IMR-90 (cell line): ENCODE measurements around the gene EVI2A. TPM values are rescaled to one million over a fixed set of nuclear protein-coding genes. Genes with fewer than 3 reads are reported as not detected.

Experiments
- ATAC-seq: fragments of 200-7000 bp; cut with Tn5 transposase; 2 replicates; pipeline ENCODE4 v1.9.1; 2020; ENCODE audit warnings: low read depth, mild to moderate bottlenecking, moderate library complexity
- BruUV-seq: library from RNA; stranded (reverse); fragments of 400-500 nt; replicated peaks from 2 replicates; lab custom pipeline; 2021; lab: Mats Ljungman, UMichigan
- CTCF ChIA-PET: fragments of 300-600 bp; formaldehyde crosslinking; extraction: SDS; loops from one replicate; lab custom pipeline; 2021; ENCODE audit warnings: antibody characterized with exemption; lab: Yijun Ruan, JAX
- POLR2A ChIA-PET: fragments of 300-600 bp; sonication (Branson Sonifier 250); formaldehyde crosslinking; loops from one replicate; lab custom pipeline; 2022; ENCODE audit warnings: antibody characterized with exemption; ENCODE audit not compliant: unreplicated experiment; lab: Charles Lee
- DNase-seq: peaks from one replicate; pipeline ENCODE4 v3.0.0; 2013
- H2AFZ ChIP-seq: replicated peaks from 2 replicates; pipeline ENCODE3; 2013; ENCODE audit warnings: low read length, mild to moderate bottlenecking; ENCODE audit not compliant: poor library complexity
- H2AK5ac ChIP-seq: 2 replicates; pipeline ENCODE4 v1.6.1; 2013; ENCODE audit warnings: low read depth, low read length, inconsistent platforms
- H2AK9ac ChIP-seq: replicated peaks from 2 replicates; pipeline ENCODE3; 2013; ENCODE audit warnings: mild to moderate bottlenecking, low read depth, low read length, moderate library complexity; ENCODE audit not compliant: poor library complexity
- H2BK120ac ChIP-seq: 2 replicates; pipeline ENCODE4 v1.6.1; 2013; ENCODE audit warnings: low read depth, low read length, inconsistent platforms
- H2BK15ac ChIP-seq: 3 replicates; pipeline ENCODE4 v1.6.1; 2013; ENCODE audit warnings: low read depth, low read length, inconsistent platforms
- H2BK20ac ChIP-seq: 2 replicates; pipeline ENCODE4 v1.6.1; 2013; ENCODE audit warnings: low read depth, mild to moderate bottlenecking, inconsistent platforms, low read length, moderate library complexity
- H2BK5ac ChIP-seq: 2 replicates; pipeline ENCODE4 v1.6.1; 2013; ENCODE audit warnings: mild to moderate bottlenecking, low read depth, low read length, inconsistent platforms; ENCODE audit not compliant: poor library complexity, severe bottlenecking
- H3K14ac ChIP-seq: replicated peaks from 2 replicates; pipeline ENCODE4 v1.6.1; 2013; ENCODE audit warnings: low read depth, low read length, inconsistent platforms
- H3K18ac ChIP-seq: 2 replicates; pipeline ENCODE4 v1.6.1; 2013; ENCODE audit warnings: low read depth, low read length, control low read depth
- H3K23ac ChIP-seq: 2 replicates; pipeline ENCODE4 v1.6.1; 2013; ENCODE audit warnings: low read depth, low read length, inconsistent platforms
- H3K27ac ChIP-seq: 2 replicates; pipeline ENCODE4 v1.5.1; 2013; ENCODE audit warnings: mild to moderate bottlenecking, control low read depth, low read length; ENCODE audit not compliant: insufficient read depth
- H3K27me3 ChIP-seq: 2 replicates; pipeline ENCODE4 v1.6.1; 2013; ENCODE audit warnings: low read length; ENCODE audit not compliant: control insufficient read depth, insufficient read depth
- H3K36me3 ChIP-seq: 2 replicates; pipeline ENCODE4 v1.6.1; 2013; ENCODE audit warnings: low read length, mixed read lengths; ENCODE audit not compliant: control insufficient read depth, insufficient read depth
- H3K4ac ChIP-seq: 2 replicates; pipeline ENCODE4 v1.6.1; 2013; ENCODE audit warnings: low read depth, low read length, inconsistent platforms
- H3K4me1 ChIP-seq: 2 replicates; pipeline ENCODE4 v1.6.1; 2013; ENCODE audit warnings: low read length, mixed read lengths; ENCODE audit not compliant: control insufficient read depth, insufficient read depth
- H3K4me2 ChIP-seq: 2 replicates; pipeline ENCODE4 v1.6.1; 2013; ENCODE audit warnings: low read depth, mild to moderate bottlenecking, control low read depth, low read length, moderate library complexity
- H3K4me3 ChIP-seq: 2 replicates; pipeline ENCODE4 v1.5.1; 2013; ENCODE audit warnings: low read depth, mild to moderate bottlenecking, control low read depth, low read length, moderate library complexity; ENCODE audit not compliant: insufficient read depth
- H3K56ac ChIP-seq: 2 replicates; pipeline ENCODE4 v1.6.1; 2013; ENCODE audit warnings: low read length, inconsistent platforms; ENCODE audit not compliant: insufficient read depth; ENCODE audit errors: extremely low read depth
- H3K79me1 ChIP-seq, 2 experiments: 2 replicates each; pipeline ENCODE4 v1.6.1; 2013; ENCODE audit warnings: low read length in 2 of 2, inconsistent platforms in 1 of 2, low read depth in 1 of 2
- H3K9ac ChIP-seq: 2 replicates; pipeline ENCODE4 v1.6.1; 2013; ENCODE audit warnings: low read depth, low read length, control low read depth
- H3K9me1 ChIP-seq: 2 replicates; pipeline ENCODE4 v1.6.1; 2013; ENCODE audit warnings: low read length, inconsistent platforms; ENCODE audit not compliant: insufficient read depth
- H3K9me3 ChIP-seq: 2 replicates; pipeline ENCODE4 v1.6.1; 2013; ENCODE audit warnings: low read length; ENCODE audit not compliant: control insufficient read depth, insufficient read depth
- H4K20me1 ChIP-seq: 2 replicates; pipeline ENCODE4 v1.6.1; 2013; ENCODE audit warnings: low read length, inconsistent platforms; ENCODE audit not compliant: insufficient read depth
- H4K5ac ChIP-seq: 2 replicates; pipeline ENCODE4 v1.6.1; 2013; ENCODE audit warnings: mild to moderate bottlenecking, low read depth, low read length, control low read depth
- H4K8ac ChIP-seq, 2 experiments: 2 replicates each; pipeline ENCODE4 v1.6.1; 2013; ENCODE audit warnings: low read depth in 2 of 2, low read length in 2 of 2, control low read depth in 1 of 2, inconsistent platforms in 1 of 2
- H4K91ac ChIP-seq: 2 replicates; pipeline ENCODE4 v1.6.1; 2013; ENCODE audit warnings: low read depth, low read length, inconsistent platforms; ENCODE audit not compliant: insufficient read depth
- BHLHE40 ChIP-seq: fragments of 150-350 bp; IDR thresholded peaks from 2 replicates; pipeline ENCODE4 v1.6.1; 2016; ENCODE audit warnings: mild to moderate bottlenecking, low read depth, low read length
- CEBPB ChIP-seq: IDR thresholded peaks from 2 replicates; pipeline ENCODE4 v1.6.1; 2012; ENCODE audit warnings: low read depth, low read length, improper control_type of control experiment
- WGBS, 2 experiments: methylation state at CpG; one replicate each; pipeline versions ENCODE4 v1.1.5 to v1.1.7; 2013; ENCODE audit warnings: missing lambda C conversion rate in 2 of 2; ENCODE audit not compliant: insufficient read length in 1 of 2; ENCODE audit errors: extremely low coverage in 2 of 2; 5-methylcytosine and 5-hydroxymethylcytosine counted together
- dilution Hi-C: fragments of 300-500 bp; cut with HindIII; formaldehyde crosslinking; loops from one replicate; pipeline ENCODE4 v1.14.3; 2018; ENCODE audit warnings: low sequenced_read_pairs; ENCODE audit not compliant: unreplicated experiment
- in situ Hi-C: fragments of 300-500 bp; cut with MboI; formaldehyde crosslinking; loops from 3 replicates; pipeline ENCODE4 v1.14.3; 2019; ENCODE audit warnings: low sequenced_read_pairs, inconsistent platforms, mixed read lengths
- intact Hi-C: fragments of 100-400 bp; cut with micrococcal nuclease; formaldehyde crosslinking; loops from 2 replicates; pipeline ENCODE4 v1.10.0; 2022
- polyA plus RNA-seq, 3 experiments: library from polyadenylated mRNA; depleted of rRNA; stranded (reverse); fragments of >200 nt; gene quantifications; 2 replicates each; pipeline ENCODE4 v1.2.3, GENCODE V29; 2012; ENCODE audit warnings: low replicate concordance in 1 of 3
- total RNA-seq: library from RNA; depleted of rRNA; stranded (reverse); fragments of >200 nt; gene quantifications from 2 replicates; pipeline ENCODE4 v1.2.3, GENCODE V29; 2012

The EVI2A gene
- total and polyA plus RNA-seq, 2 of the 4 experiments (the other 2 are of a cell fraction): 0.50 to 0.90 TPM

DNA sequence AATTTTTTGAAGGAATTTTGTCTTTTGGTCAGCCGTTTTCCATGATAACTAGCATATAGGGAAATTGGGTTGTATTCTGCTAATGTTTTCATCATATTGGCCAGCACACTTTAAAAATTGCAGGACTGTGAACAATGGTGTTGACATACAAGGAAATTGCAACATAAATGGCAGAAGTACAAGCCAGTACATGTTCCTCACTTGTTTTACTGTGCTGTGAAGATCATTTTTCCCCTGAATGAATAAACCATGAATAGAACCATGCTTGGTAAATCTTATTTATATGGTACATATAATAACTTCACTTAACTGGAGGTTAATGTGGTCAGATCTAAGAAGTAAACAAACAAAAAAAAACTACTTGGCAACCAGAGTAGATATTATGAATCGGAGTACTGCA lies 47.2 kb downstream of the EVI2A start:
- BruUV-seq: no TSS peak
- Histone ChIP-seq H3K27me3 (no peaks in the 10 kb centered on the region), H4K8ac (peak overlapping the region in 1 of 2 experiments; percentile 65; a peak in 1 of 4 replicates), H4K5ac (peak overlapping the region; percentile 45; the same call in 1 of the 2 replicates), H3K4ac (peak overlapping the region; percentile 53; the same call in 1 of the 2 replicates), H2AFZ (no peak overlapping the region), H2BK120ac (peak overlapping the region; percentile 75), H3K9me3 (no peaks in the 10 kb centered on the region), H3K23ac (peak overlapping the region; percentile 14; the same call in 1 of the 2 replicates), H2BK20ac (peak overlapping the region; percentile 50; the same call in 1 of the 2 replicates), H2BK5ac (peak overlapping the region; percentile 92), H3K56ac (no peak overlapping the region), H3K79me1 (peaks cover 9 to 29% of the 10 kb centered on the region in 2 experiments), H2AK5ac (no peak overlapping the region), H2AK9ac (no peak overlapping the region), H3K4me3 (no peak overlapping the region), H3K36me3 (peaks cover 12% of the 10 kb centered on the region), H4K91ac (no peak overlapping the region), H3K4me2 (no peak overlapping the region; the same call in 1 of the 2 replicates), H3K14ac (peak overlapping the region; percentile 74), H4K20me1 (no peaks in the 10 kb centered on the region), H3K4me1 (peaks cover 2% of the 10 kb centered on the region), H3K9me1 (peaks cover 15% of the 10 kb centered on the region; the same call in 1 of the 2 replicates), H3K9ac (no peak overlapping the region), H3K27ac (peak overlapping the region; percentile 63; the same call in 1 of the 2 replicates), H2BK15ac (no peak overlapping the region), H3K18ac (peak overlapping the region; percentile 79; the same call in 1 of the 2 replicates)
- in situ Hi-C loops: no loop called here
- WGBS, 2 experiments: no CpG with 5 or more reads among the region's 2 CpGs
- dilution Hi-C loops: no loop called here
- peak; percentile 63 for DNase-seq
- POLR2A ChIA-PET: no interaction called here
- no peak for TF ChIP-seq BHLHE40
- TF ChIP-seq CEBPB: peak; percentile 85
- CTCF ChIA-PET: no interaction called here
- ATAC-seq: peak; percentile 16; the same call in 1 of the 2 replicates
- intact Hi-C loops: no loop called here
